WTC11 (cell line): ENCODE data around the gene FBLN2. TPM values are rescaled to one million over a fixed set of nuclear protein-coding genes. Genes with fewer than 3 reads are reported as not detected.

ENCODE experiments used
- ATAC-seq: fragments of 200-7000 bp; cut with Tn5 transposase; 2 replicates; pipeline ENCODE4 v1.10.0; 2021; ENCODE audit warnings: mild to moderate bottlenecking, moderate library complexity
- CTCF ChIA-PET: fragments of 300-600 bp; sonication (Branson Sonifier 250); formaldehyde crosslinking; loops from one replicate; lab custom pipeline; 2021; ENCODE audit warnings: antibody characterized with exemption; lab: Charles Lee
- POLR2A ChIA-PET: fragments of 350-600 bp; sonication (Branson Sonifier 250); formaldehyde crosslinking; loops from one replicate; lab custom pipeline; 2021; ENCODE audit warnings: antibody characterized with exemption; lab: Charles Lee
- DNase-seq: peaks from one replicate; pipeline ENCODE4 v3.0.0; 2021; ENCODE audit warnings: low spot score
- H3K27ac Mint-ChIP-seq: 2 replicates; pipeline ENCODE4 v1.8.0; 2021; ENCODE audit warnings: mixed read lengths
- H3K27me3 Mint-ChIP-seq: 2 replicates; pipeline ENCODE4 v1.8.0; 2021; ENCODE audit warnings: low read depth, mild to moderate bottlenecking, moderate library complexity, mixed read lengths
- H3K36me3 Mint-ChIP-seq: 2 replicates; pipeline ENCODE4 v1.8.0; 2021; ENCODE audit warnings: mixed read lengths
- H3K4me1 Mint-ChIP-seq: 2 replicates; pipeline ENCODE4 v1.8.0; 2022; ENCODE audit warnings: mixed read lengths
- H3K4me3 Mint-ChIP-seq: 2 replicates; pipeline ENCODE4 v1.8.0; 2021; ENCODE audit warnings: mild to moderate bottlenecking, moderate library complexity, mixed read lengths
- H3K9me3 Mint-ChIP-seq: 2 replicates; pipeline ENCODE4 v1.8.0; 2021; ENCODE audit warnings: mixed read lengths
- ELF4 ChIP-seq: sonication (generic); formaldehyde crosslinking; IDR thresholded peaks from 2 replicates; pipeline ENCODE4 v1.8.1; 2022; ENCODE audit warnings: low read depth, mild to moderate bottlenecking, moderate library complexity, missing genetic modification reagents
- EMX1 ChIP-seq: fragments of 250-450 bp; sonication (Bioruptor Pico); IDR thresholded peaks from 2 replicates; pipeline ENCODE4 v1.8.0; 2021; ENCODE audit warnings: mild to moderate bottlenecking
- ERG ChIP-seq: fragments of 250-450 bp; sonication (Bioruptor Pico); IDR thresholded peaks from 2 replicates; pipeline ENCODE4 v1.8.0; 2021; ENCODE audit warnings: mild to moderate bottlenecking
- ESRRA ChIP-seq: sonication (generic); formaldehyde crosslinking; IDR thresholded peaks from 2 replicates; pipeline ENCODE4 v1.8.1; 2022; ENCODE audit warnings: mild to moderate bottlenecking, missing genetic modification reagents, borderline replicate concordance
- ETV6 ChIP-seq: sonication (generic); formaldehyde crosslinking; IDR thresholded peaks from 2 replicates; pipeline ENCODE4 v1.8.1; 2022; ENCODE audit warnings: mild to moderate bottlenecking, missing genetic modification reagents
- FOXJ3 ChIP-seq: sonication (generic); formaldehyde crosslinking; IDR thresholded peaks from 2 replicates; pipeline ENCODE4 v1.9.0; 2021; ENCODE audit warnings: missing genetic modification reagents, mild to moderate bottlenecking, borderline replicate concordance
- GABPB1 ChIP-seq: sonication (generic); formaldehyde crosslinking; IDR thresholded peaks from 2 replicates; pipeline ENCODE4 v1.8.1; 2023; ENCODE audit warnings: mild to moderate bottlenecking, missing genetic modification reagents
- GRHL2 ChIP-seq: fragments of 250-450 bp; sonication (Bioruptor Pico); IDR thresholded peaks from 2 replicates; pipeline ENCODE4 v1.8.0; 2022; ENCODE audit warnings: mild to moderate bottlenecking, moderate library complexity; ENCODE audit not compliant: insufficient replicate concordance, severe bottlenecking
- IRF1 ChIP-seq: sonication (generic); formaldehyde crosslinking; IDR thresholded peaks from 2 replicates; pipeline ENCODE4 v1.8.0; 2023; ENCODE audit warnings: missing genetic modification reagents
- IRF2 ChIP-seq: sonication (generic); formaldehyde crosslinking; IDR thresholded peaks from 2 replicates; pipeline ENCODE4 v1.8.0; 2022; ENCODE audit warnings: low read depth, missing genetic modification reagents, borderline replicate concordance
- NFE2L1 ChIP-seq: sonication (generic); formaldehyde crosslinking; IDR thresholded peaks from 2 replicates; pipeline ENCODE4 v1.8.1; 2023; ENCODE audit warnings: missing genetic modification reagents
- NFYB ChIP-seq: sonication (generic); formaldehyde crosslinking; conservative IDR thresholded peaks from 2 replicates; pipeline ENCODE4 v1.8.0; 2022; ENCODE audit warnings: low read depth, missing genetic modification reagents
- NR3C1 ChIP-seq: sonication (generic); formaldehyde crosslinking; conservative IDR thresholded peaks from 2 replicates; pipeline ENCODE4 v1.8.1; 2023; ENCODE audit warnings: low read depth, mild to moderate bottlenecking, missing genetic modification reagents
- OVOL2 ChIP-seq: fragments of 250-450 bp; sonication (Bioruptor Pico); IDR thresholded peaks from 2 replicates; pipeline ENCODE4 v1.9.0; 2021; ENCODE audit warnings: mild to moderate bottlenecking, borderline replicate concordance
- SMAD4 ChIP-seq: sonication (generic); formaldehyde crosslinking; IDR thresholded peaks from 2 replicates; pipeline ENCODE4 v1.8.0; 2022; ENCODE audit warnings: mild to moderate bottlenecking, missing genetic modification reagents
- ZBTB21 ChIP-seq: sonication (generic); formaldehyde crosslinking; IDR thresholded peaks from 2 replicates; pipeline ENCODE4 v1.8.1; 2023; ENCODE audit warnings: mild to moderate bottlenecking, missing genetic modification reagents, borderline replicate concordance
- ZNF219 ChIP-seq: sonication (generic); formaldehyde crosslinking; IDR thresholded peaks from 2 replicates; pipeline ENCODE4 v1.8.0; 2023; ENCODE audit warnings: missing genetic modification reagents, mild to moderate bottlenecking, borderline replicate concordance
- ZNF425 ChIP-seq: fragments of 250-450 bp; sonication (Bioruptor Pico); conservative IDR thresholded peaks from 2 replicates; pipeline ENCODE4 v1.9.0; 2021; ENCODE audit warnings: mild to moderate bottlenecking
- total RNA-seq: library from RNA; stranded (reverse); gene quantifications from 3 replicates; pipeline ENCODE4 v1.2.3, GENCODE V29; 2021

Gene FBLN2
- total RNA-seq, 1 experiment from 2014 or later: 20.7 TPM

- ATAC-seq (no peak), DNase-seq (no peak)
- no peaks in the 10 kb centered on the region for H3K36me3 Mint-ChIP-seq
- CTCF ChIA-PET: interaction anchor here (0.7 to 1.4 kb wide), 8 partner anchors 8 to 121 kb away, joined by 3 to 10 read pairs (median 4); no protein-coding TSS in a partner anchor
- peak overlapping the region; percentile 44; the same call in 1 of the 2 replicates for H3K27ac Mint-ChIP-seq
- H3K4me3 Mint-ChIP-seq: no peak overlapping the region
- H3K27me3 Mint-ChIP-seq: no peaks in the 10 kb centered on the region; the same call in 1 of the 2 replicates
- peaks cover 12% of the 10 kb centered on the region for H3K9me3 Mint-ChIP-seq
- TF ChIP-seq ZBTB21 (CRISPR knock-in tag): no peak
- TF ChIP-seq EMX1 (CRISPR knock-in tag): no peak
- TF ChIP-seq GRHL2: no peak
- TF ChIP-seq NR3C1 (CRISPR knock-in tag): no peak
- TF ChIP-seq, all 79 proteins: peak for 0
- H3K4me1 Mint-ChIP-seq: peaks cover 16% of the 10 kb centered on the region
- POLR2A ChIA-PET: no interaction called here
These were observed 12.5 kb upstream of the FBLN2 start for GRCh38 chr3:13536432-13536831.

GRCh38 chr3:13536832-13537231 is 12.1 kb upstream of the FBLN2 start:
- H3K9me3 Mint-ChIP-seq: peaks cover 14% of the 10 kb centered on the region
- H3K4me1 Mint-ChIP-seq: peaks cover 16% of the 10 kb centered on the region
- peak overlapping the region; percentile 44; the same call in 1 of the 2 replicates for H3K27ac Mint-ChIP-seq
- no peak for TF ChIP-seq ERG (CRISPR knock-in tag)
- TF ChIP-seq, all 79 proteins: peak for 0
- no peak overlapping the region for H3K4me3 Mint-ChIP-seq
- no peaks in the 10 kb centered on the region for H3K36me3 Mint-ChIP-seq
- peak; percentile 50 for ATAC-seq
- CTCF ChIA-PET: interaction anchor here (0.7 to 1.4 kb wide), 8 partner anchors 9 to 121 kb away, joined by 3 to 10 read pairs (median 4); no protein-coding TSS in a partner anchor
- no peaks in the 10 kb centered on the region; the same call in 1 of the 2 replicates for H3K27me3 Mint-ChIP-seq
- POLR2A ChIA-PET: no interaction called here
- no peak for DNase-seq

- Mint-ChIP-seq H3K4me1 (peaks cover 16% of the 10 kb centered on the region), H3K36me3 (peaks cover 4% of the 10 kb centered on the region; the same call in 1 of the 2 replicates), H3K27me3 (no peaks in the 10 kb centered on the region; the same call in 1 of the 2 replicates), H3K27ac (no peak overlapping the region), H3K9me3 (peaks cover 19% of the 10 kb centered on the region), H3K4me3 (no peak overlapping the region)
- DNase-seq (no peak), ATAC-seq (no peak)
- TF ChIP-seq ESRRA (CRISPR knock-in tag) (no peak), ZNF425 (CRISPR knock-in tag) (no peak), FOXJ3 (CRISPR knock-in tag) (no peak), ELF4 (CRISPR knock-in tag) (no peak), IRF2 (CRISPR knock-in tag) (no peak)
- ChIA-PET POLR2A (no interaction called here), CTCF (interaction anchor here (1.1 to 1.4 kb wide), 4 partner anchors 9 to 111 kb away, joined by 3 to 10 read pairs (median 6); no protein-coding TSS in a partner anchor)
These were observed 11.5 kb upstream of the FBLN2 start for GRCh38 chr3:13537244-13537908.

- Mint-ChIP-seq H3K27ac (no peak overlapping the region), H3K27me3 (no peaks in the 10 kb centered on the region; the same call in 1 of the 2 replicates), H3K36me3 (peaks cover 4% of the 10 kb centered on the region; the same call in 1 of the 2 replicates), H3K4me3 (no peak overlapping the region), H3K9me3 (peaks cover 19% of the 10 kb centered on the region), H3K4me1 (peaks cover 16% of the 10 kb centered on the region)
- CTCF ChIA-PET: interaction anchor here (1.4 to 2.9 kb wide), 4 partner anchors 38 to 43 kb away, joined by 5 to 12 read pairs (median 8); no protein-coding TSS in a partner anchor
- POLR2A ChIA-PET: no interaction called here
- DNase-seq (no peak), ATAC-seq (no peak)
- TF ChIP-seq IRF1 (CRISPR knock-in tag): no peak
- no peak for TF ChIP-seq SMAD4 (CRISPR knock-in tag)
- TF ChIP-seq ETV6 (CRISPR knock-in tag): no peak
- TF ChIP-seq GRHL2: no peak
- TF ChIP-seq ELF4 (CRISPR knock-in tag): no peak
- TF ChIP-seq OVOL2 (CRISPR knock-in tag): no peak
- TF ChIP-seq ZNF219 (CRISPR knock-in tag): no peak
- TF ChIP-seq GABPB1 (CRISPR knock-in tag): no peak
- no peak for TF ChIP-seq FOXJ3 (CRISPR knock-in tag)
- TF ChIP-seq NFYB: no peak
- no peak for TF ChIP-seq ERG (CRISPR knock-in tag)
- TF ChIP-seq NFE2L1: no peak
These were observed 11.0 kb upstream of the FBLN2 start for GRCh38 chr3:13537909-13538296.
